Aortic smooth muscle cell (primary cell): ENCODE data around the gene HFM1. TPM values are rescaled to one million over a fixed set of nuclear protein-coding genes. Genes with fewer than 3 reads are reported as not detected.

Experiments
- total RNA-seq: library from RNA; depleted of rRNA; stranded (reverse); fragments of >200 nt; gene quantifications from 2 replicates; pipeline ENCODE4 v1.2.3, GENCODE V29; 2014

The HFM1 gene
- total RNA-seq: 0.06 and 0.13 TPM in 2 replicates

GRCh38 chr1:91404151-91405012 is at the start of gene HFM1:
Gene HFM1, minus strand, starts transcription at chr1:91404837. Its CDS starts 3,755 bp downstream, at chr1:91401082.

Other genes with a start within 250 kb of the HFM1 start
- gene CDC7, start 96.0 kb upstream of the HFM1 start, total RNA-seq: 1.7 and 3.3 TPM in 2 replicates